Measurements from ENCODE around the gene ZNF646. TPM values are rescaled to one million over a fixed set of nuclear protein-coding genes. Genes with fewer than 3 reads are reported as not detected.

ZNF646 gene
- total and polyA plus RNA-seq, 2 of the 13 experiments (the other 11 are each of a cell fraction or from before 2014, with no cell fraction given) = 3.4 to 10.9 TPM

- TF ChIP-seq, protein P1, sequence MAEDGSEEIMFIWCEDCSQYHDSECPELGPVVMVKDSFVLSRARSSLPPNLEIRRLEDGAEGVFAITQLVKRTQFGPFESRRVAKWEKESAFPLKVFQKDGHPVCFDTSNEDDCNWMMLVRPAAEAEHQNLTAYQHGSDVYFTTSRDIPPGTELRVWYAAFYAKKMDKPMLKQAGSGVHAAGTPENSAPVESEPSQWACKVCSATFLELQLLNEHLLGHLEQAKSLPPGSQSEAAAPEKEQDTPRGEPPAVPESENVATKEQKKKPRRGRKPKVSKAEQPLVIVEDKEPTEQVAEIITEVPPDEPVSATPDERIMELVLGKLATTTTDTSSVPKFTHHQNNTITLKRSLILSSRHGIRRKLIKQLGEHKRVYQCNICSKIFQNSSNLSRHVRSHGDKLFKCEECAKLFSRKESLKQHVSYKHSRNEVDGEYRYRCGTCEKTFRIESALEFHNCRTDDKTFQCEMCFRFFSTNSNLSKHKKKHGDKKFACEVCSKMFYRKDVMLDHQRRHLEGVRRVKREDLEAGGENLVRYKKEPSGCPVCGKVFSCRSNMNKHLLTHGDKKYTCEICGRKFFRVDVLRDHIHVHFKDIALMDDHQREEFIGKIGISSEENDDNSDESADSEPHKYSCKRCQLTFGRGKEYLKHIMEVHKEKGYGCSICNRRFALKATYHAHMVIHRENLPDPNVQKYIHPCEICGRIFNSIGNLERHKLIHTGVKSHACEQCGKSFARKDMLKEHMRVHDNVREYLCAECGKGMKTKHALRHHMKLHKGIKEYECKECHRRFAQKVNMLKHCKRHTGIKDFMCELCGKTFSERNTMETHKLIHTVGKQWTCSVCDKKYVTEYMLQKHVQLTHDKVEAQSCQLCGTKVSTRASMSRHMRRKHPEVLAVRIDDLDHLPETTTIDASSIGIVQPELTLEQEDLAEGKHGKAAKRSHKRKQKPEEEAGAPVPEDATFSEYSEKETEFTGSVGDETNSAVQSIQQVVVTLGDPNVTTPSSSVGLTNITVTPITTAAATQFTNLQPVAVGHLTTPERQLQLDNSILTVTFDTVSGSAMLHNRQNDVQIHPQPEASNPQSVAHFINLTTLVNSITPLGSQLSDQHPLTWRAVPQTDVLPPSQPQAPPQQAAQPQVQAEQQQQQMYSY (CRISPR knock-in tag; IDR thresholded peaks at IDR 0.05) = 0 out of 2 replicates have a peak, but pooled peaks have one; percentile 47
- TF ChIP-seq, protein P2, sequence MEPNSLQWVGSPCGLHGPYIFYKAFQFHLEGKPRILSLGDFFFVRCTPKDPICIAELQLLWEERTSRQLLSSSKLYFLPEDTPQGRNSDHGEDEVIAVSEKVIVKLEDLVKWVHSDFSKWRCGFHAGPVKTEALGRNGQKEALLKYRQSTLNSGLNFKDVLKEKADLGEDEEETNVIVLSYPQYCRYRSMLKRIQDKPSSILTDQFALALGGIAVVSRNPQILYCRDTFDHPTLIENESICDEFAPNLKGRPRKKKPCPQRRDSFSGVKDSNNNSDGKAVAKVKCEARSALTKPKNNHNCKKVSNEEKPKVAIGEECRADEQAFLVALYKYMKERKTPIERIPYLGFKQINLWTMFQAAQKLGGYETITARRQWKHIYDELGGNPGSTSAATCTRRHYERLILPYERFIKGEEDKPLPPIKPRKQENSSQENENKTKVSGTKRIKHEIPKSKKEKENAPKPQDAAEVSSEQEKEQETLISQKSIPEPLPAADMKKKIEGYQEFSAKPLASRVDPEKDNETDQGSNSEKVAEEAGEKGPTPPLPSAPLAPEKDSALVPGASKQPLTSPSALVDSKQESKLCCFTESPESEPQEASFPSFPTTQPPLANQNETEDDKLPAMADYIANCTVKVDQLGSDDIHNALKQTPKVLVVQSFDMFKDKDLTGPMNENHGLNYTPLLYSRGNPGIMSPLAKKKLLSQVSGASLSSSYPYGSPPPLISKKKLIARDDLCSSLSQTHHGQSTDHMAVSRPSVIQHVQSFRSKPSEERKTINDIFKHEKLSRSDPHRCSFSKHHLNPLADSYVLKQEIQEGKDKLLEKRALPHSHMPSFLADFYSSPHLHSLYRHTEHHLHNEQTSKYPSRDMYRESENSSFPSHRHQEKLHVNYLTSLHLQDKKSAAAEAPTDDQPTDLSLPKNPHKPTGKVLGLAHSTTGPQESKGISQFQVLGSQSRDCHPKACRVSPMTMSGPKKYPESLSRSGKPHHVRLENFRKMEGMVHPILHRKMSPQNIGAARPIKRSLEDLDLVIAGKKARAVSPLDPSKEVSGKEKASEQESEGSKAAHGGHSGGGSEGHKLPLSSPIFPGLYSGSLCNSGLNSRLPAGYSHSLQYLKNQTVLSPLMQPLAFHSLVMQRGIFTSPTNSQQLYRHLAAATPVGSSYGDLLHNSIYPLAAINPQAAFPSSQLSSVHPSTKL (CRISPR knock-in tag; IDR thresholded peaks at IDR 0.05) = peak; percentile 52; the same call in 1 of the 2 replicates
- TF ChIP-seq KLF11 (CRISPR knock-in tag; IDR thresholded peaks at IDR 0.05) (peak; percentile 20), ZBTB40 (IDR thresholded peaks at IDR 0.05) (no peak), ZBTB40 (CRISPR knock-in tag; IDR thresholded peaks at IDR 0.05) (peak; percentile 44; the same call in 1 of the 2 replicates)
- TF ChIP-seq, protein P3, sequence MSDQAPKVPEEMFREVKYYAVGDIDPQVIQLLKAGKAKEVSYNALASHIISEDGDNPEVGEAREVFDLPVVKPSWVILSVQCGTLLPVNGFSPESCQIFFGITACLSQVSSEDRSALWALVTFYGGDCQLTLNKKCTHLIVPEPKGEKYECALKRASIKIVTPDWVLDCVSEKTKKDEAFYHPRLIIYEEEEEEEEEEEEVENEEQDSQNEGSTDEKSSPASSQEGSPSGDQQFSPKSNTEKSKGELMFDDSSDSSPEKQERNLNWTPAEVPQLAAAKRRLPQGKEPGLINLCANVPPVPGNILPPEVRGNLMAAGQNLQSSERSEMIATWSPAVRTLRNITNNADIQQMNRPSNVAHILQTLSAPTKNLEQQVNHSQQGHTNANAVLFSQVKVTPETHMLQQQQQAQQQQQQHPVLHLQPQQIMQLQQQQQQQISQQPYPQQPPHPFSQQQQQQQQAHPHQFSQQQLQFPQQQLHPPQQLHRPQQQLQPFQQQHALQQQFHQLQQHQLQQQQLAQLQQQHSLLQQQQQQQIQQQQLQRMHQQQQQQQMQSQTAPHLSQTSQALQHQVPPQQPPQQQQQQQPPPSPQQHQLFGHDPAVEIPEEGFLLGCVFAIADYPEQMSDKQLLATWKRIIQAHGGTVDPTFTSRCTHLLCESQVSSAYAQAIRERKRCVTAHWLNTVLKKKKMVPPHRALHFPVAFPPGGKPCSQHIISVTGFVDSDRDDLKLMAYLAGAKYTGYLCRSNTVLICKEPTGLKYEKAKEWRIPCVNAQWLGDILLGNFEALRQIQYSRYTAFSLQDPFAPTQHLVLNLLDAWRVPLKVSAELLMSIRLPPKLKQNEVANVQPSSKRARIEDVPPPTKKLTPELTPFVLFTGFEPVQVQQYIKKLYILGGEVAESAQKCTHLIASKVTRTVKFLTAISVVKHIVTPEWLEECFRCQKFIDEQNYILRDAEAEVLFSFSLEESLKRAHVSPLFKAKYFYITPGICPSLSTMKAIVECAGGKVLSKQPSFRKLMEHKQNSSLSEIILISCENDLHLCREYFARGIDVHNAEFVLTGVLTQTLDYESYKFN (CRISPR knock-in tag; conservative IDR thresholded peaks at IDR 0.05) = peak; percentile 56
Measured at GRCh38 chr16:31033709-31034492, 40.3 kb upstream of the ZNF646 start (continued).
